Activated CD4-positive, alpha-beta T cell treated with anti-CD3 and anti-CD28 coated beads, Interleukin-2, Interleukin-4, amounts not matched to agents 100 ng/mL and 50 ng/mL, durations not matched to agents 16 hours and 8 hours (primary cell): Measurements from ENCODE around the gene ZNF732.
"Not testable (repeated sequence)": the region's sequence is repeated elsewhere in the genome, so short reads cannot be mapped to it uniquely, and the experiment has no call there.

ENCODE experiments used
- DNase-seq: peaks from one replicate; pipeline ENCODE4 v3.0.0-alpha.2; 2020; ENCODE audit warnings: low spot score

The ZNF732 gene

GRCh38 chr4:253936-254756 lies 51.1 kb downstream of the ZNF732 start:
- no peak for DNase-seq

- DNase-seq = no peak
Measured at GRCh38 chr4:252065-252601, 53.1 kb downstream of the ZNF732 start.

GRCh38 chr4:244471-244870 lies 60.8 kb downstream of the ZNF732 start:
- DNase-seq = peak; percentile 21

- no peak for DNase-seq
Measured at GRCh38 chr4:243426-243825, 61.8 kb downstream of the ZNF732 start.

- peak; percentile 65 for DNase-seq
Measured at GRCh38 chr4:242121-242848, 63.0 kb downstream of the ZNF732 start.

GRCh38 chr4:241411-241810 lies 63.9 kb downstream of the ZNF732 start:
- not testable (repeated sequence) for DNase-seq

GRCh38 chr4:236028-236427 lies 69.2 kb downstream of the ZNF732 start:
- DNase-seq = no peak

- DNase-seq = no peak
Measured at GRCh38 chr4:234178-234577, 71.1 kb downstream of the ZNF732 start.

- no peak for DNase-seq
Measured at GRCh38 chr4:223913-224497, 81.3 kb downstream of the ZNF732 start.
